Suprapubic skin (tissue), 4 donors: ENCODE measurements around the gene TEX22. TPM values are rescaled to one million over a fixed set of nuclear protein-coding genes. Genes with fewer than 3 reads are reported as not detected.

Experiments
- DNase-seq, 2 donors: peaks; one replicate each; pipeline ENCODE4 v3.0.0-alpha.2; 2019; ENCODE audit warnings: low spot score in 2 of 2
- H3K27ac ChIP-seq: fragments of 200-600 bp; sonication (generic); one replicate; pipeline ENCODE4 v1.5.1; 2019
- H3K27me3 ChIP-seq: fragments of 200-600 bp; sonication (generic); one replicate; pipeline ENCODE4 v1.5.1; 2019
- H3K36me3 ChIP-seq: fragments of 200-600 bp; sonication (generic); one replicate; pipeline ENCODE4 v1.5.1; 2019
- H3K4me1 ChIP-seq: fragments of 200-600 bp; sonication (generic); one replicate; pipeline ENCODE4 v1.5.1; 2019
- H3K4me3 ChIP-seq: fragments of 200-600 bp; sonication (generic); one replicate; pipeline ENCODE4 v1.5.1; 2019; ENCODE audit warnings: mild to moderate bottlenecking
- H3K9me3 ChIP-seq: fragments of 200-600 bp; sonication (generic); one replicate; pipeline ENCODE4 v1.5.1; 2019
- EP300 ChIP-seq: sonication (generic); formaldehyde crosslinking; IDR thresholded peaks from one replicate; pipeline ENCODE4 v1.6.1; 2017; ENCODE audit warnings: antibody characterized with exemption
- POLR2A ChIP-seq, 2 donors: fragments of 450-650 bp; IDR thresholded peaks; one replicate each; pipeline ENCODE4 v1.6.1; 2017; ENCODE audit warnings: antibody characterized with exemption in 2 of 2, mild to moderate bottlenecking in 2 of 2, moderate library complexity in 2 of 2
- POLR2AphosphoS5 ChIP-seq, 3 donors: sonication (generic); formaldehyde crosslinking; IDR thresholded peaks; one replicate each; pipeline ENCODE4 v1.6.1; 2017; ENCODE audit warnings: antibody characterized with exemption in 3 of 3
- WGBS: methylation state at CpG from one replicate; pipeline ENCODE4 v1.1.5; 2018; 5-methylcytosine and 5-hydroxymethylcytosine counted together
- total RNA-seq, 4 donors: library from RNA; depleted of rRNA; stranded (reverse); fragments of >200 nt; gene quantifications; one replicate each; pipeline ENCODE4 v1.1.0, GENCODE V29; 2016
- TF ChIP-seq, protein P1 (sequence below), 2 donors: fragments of 200-600 bp in 1 of 2; fragments of 450-650 bp in 1 of 2; sonication (generic) in 1 of 2; IDR thresholded peaks; one replicate each; pipeline ENCODE4 v1.5.1; 2016 to 2019; ENCODE audit warnings: antibody characterized with exemption in 2 of 2, mild to moderate bottlenecking in 1 of 2, moderate library complexity in 1 of 2

Gene TEX22
- total RNA-seq, 4 donors from 2014 or later = 0.80 TPM; not detected in 3

DNA sequence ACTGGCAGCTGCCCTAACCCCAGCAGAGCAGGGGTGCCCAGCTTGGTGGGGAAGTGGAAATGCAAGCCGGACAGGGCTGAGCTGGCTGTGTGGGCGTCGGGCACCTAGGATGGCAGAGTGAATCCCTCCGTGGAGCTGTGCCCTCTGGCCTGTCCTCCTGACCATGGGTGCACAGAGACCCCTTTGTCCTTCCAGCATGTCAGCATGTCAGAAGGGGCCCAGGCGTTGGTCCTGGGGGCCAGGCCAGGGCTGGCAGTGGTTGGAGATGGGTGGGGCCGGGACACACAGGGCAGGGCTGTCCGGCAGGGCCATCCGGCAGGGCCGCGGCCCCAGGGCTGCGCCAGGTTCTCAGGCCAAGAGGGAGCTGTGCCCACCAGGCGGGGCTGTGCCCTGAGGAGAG is 8.8 kb upstream of the TEX22 start:
- H3K4me3 ChIP-seq = no peak overlapping the region
- H3K27me3 ChIP-seq = no peaks in the 10 kb centered on the region
- no peaks in the 10 kb centered on the region for H3K9me3 ChIP-seq
- H3K36me3 ChIP-seq = peaks cover 46% of the 10 kb centered on the region
- peak overlapping the region; percentile 42 for H3K27ac ChIP-seq
- no peak for TF ChIP-seq POLR2AphosphoS5 (IDR thresholded peaks at IDR 0.05)
- TF ChIP-seq, protein P1, sequence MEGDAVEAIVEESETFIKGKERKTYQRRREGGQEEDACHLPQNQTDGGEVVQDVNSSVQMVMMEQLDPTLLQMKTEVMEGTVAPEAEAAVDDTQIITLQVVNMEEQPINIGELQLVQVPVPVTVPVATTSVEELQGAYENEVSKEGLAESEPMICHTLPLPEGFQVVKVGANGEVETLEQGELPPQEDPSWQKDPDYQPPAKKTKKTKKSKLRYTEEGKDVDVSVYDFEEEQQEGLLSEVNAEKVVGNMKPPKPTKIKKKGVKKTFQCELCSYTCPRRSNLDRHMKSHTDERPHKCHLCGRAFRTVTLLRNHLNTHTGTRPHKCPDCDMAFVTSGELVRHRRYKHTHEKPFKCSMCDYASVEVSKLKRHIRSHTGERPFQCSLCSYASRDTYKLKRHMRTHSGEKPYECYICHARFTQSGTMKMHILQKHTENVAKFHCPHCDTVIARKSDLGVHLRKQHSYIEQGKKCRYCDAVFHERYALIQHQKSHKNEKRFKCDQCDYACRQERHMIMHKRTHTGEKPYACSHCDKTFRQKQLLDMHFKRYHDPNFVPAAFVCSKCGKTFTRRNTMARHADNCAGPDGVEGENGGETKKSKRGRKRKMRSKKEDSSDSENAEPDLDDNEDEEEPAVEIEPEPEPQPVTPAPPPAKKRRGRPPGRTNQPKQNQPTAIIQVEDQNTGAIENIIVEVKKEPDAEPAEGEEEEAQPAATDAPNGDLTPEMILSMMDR (IDR thresholded peaks at IDR 0.05) = peak in 1 of 2 donors; percentile 9
- no peak for TF ChIP-seq POLR2A (IDR thresholded peaks at IDR 0.05)
- no peak for TF ChIP-seq EP300
- peaks cover 41% of the 10 kb centered on the region for H3K4me1 ChIP-seq
- no CpG with 5 or more reads among the region's 12 CpGs for WGBS
- no peak for DNase-seq

DNA sequence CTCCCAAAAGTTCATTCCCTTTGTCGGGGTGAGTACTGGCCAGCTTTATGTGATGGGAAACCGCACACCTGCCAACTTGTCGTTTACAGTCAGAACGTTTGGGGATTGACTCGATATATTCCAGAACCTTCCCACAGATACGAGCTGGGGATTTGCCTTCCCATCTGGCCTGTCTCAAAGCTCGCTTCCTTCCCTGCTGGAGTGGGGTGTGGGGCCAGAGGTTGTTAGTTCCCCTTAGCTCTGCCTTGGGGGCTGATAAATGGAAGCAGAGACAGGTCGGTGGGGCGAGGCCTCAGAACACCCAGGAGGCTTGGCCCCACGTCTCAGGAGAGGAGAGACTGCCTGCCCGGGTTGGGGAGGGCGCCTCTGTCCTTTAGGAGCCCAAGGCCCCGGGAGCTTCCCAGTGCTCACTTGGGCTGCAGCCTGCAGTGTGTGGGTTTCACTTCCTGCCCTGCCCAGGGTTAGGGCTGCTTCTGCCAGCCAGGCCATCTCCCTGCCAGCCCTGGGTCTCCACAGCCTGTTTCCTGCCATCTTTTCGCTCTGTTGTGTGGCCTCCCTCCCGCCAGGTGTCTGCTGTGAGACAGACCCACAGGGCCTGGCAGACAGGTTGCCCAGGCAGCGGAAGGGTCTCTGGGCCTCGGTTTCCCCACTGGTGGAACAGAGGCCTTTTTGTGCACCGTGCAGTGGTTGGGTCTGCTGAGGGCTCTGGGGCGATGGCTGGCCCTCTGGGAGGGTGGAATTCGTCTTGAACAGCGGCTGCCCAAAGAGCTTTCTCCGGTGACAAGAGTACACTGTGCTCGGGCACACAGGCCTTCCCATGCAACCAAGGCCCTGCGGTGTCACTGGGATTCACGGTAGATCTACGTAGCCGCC is 8.1 kb upstream of the TEX22 start:
- H3K4me3 ChIP-seq = no peak overlapping the region
- H3K27ac ChIP-seq = peak overlapping the region; percentile 42
- H3K9me3 ChIP-seq = no peaks in the 10 kb centered on the region
- TF ChIP-seq, protein P1 (IDR thresholded peaks at IDR 0.05) = no peak
- TF ChIP-seq POLR2AphosphoS5 (IDR thresholded peaks at IDR 0.05) = no peak
- no peak for TF ChIP-seq POLR2A (IDR thresholded peaks at IDR 0.05)
- TF ChIP-seq EP300 = no peak
- no peaks in the 10 kb centered on the region for H3K27me3 ChIP-seq
- DNase-seq = no peak
- WGBS = 64% methylated on average over 18 of the region's 27 CpGs
- H3K36me3 ChIP-seq = peaks cover 46% of the 10 kb centered on the region
- H3K4me1 ChIP-seq = peaks cover 34% of the 10 kb centered on the region

DNA sequence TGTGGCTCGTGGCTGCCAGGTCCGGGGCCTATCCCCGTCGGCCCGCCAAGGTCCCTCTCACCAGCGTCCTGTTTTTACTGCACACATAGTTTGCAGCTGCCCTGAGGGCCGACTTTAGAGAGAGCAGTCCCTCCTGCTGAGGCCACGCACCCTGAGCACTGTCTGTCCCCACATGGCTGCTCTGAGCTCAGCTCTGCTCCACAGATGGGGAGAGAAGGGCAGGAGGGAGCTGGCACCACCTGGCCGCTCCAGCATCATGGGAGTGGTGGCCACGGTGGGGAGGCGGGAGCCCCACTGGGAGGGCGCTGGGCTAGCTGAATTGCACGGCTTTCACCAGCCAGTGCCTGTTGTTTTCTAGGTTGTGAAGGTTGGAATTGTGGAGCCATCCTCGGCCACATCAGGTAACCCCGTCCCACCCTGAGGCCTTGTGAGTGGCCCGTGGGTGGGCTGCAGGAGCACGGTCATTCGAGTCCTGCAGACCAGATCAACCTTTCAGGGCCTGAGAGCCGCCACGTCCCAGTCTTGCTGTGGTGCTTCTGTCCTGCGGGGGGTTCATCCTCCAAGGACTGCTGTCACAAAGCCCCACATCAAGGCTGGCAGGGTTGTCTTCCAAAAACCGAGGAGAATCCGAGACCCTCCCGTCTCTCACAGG is 7.4 kb upstream of the TEX22 start:
- Histone ChIP-seq H3K27ac (no peak overlapping the region), H3K27me3 (no peaks in the 10 kb centered on the region), H3K9me3 (no peaks in the 10 kb centered on the region), H3K4me1 (peaks cover 26% of the 10 kb centered on the region), H3K4me3 (no peak overlapping the region), H3K36me3 (peaks cover 41% of the 10 kb centered on the region)
- WGBS = 85% methylated on average over 11 of the region's 24 CpGs
- TF ChIP-seq POLR2AphosphoS5 (IDR thresholded peaks at IDR 0.05) (no peak), EP300 (no peak), POLR2A (IDR thresholded peaks at IDR 0.05) (no peak)
- TF ChIP-seq, protein P1 (IDR thresholded peaks at IDR 0.05) = no peak
- no peak for DNase-seq

DNA sequence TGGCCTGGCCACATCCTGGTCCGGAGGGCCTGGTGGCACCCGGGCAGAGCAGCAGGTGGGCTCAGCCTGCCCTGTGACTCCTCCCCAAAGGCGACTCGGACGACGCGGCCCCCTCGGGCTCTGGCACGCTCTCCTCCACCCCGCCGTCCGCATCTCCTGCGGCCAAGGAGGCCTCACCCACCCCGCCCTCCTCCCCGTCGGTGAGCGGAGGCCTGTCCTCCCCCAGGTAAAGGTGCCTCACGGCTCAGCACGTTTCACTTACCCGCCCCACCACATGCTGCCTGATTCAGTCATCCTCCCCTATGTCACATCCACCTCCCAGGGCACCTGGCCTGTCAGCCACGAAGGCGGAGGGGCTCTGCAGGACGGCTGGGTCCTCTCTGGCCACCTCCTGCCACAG is 6.8 kb upstream of the TEX22 start:
- Histone ChIP-seq H3K9me3 (no peaks in the 10 kb centered on the region), H3K36me3 (peaks cover 35% of the 10 kb centered on the region), H3K4me3 (no peak overlapping the region), H3K27ac (no peak overlapping the region), H3K27me3 (no peaks in the 10 kb centered on the region), H3K4me1 (peaks cover 22% of the 10 kb centered on the region)
- WGBS = 89% methylated on average over 21 of the region's 23 CpGs
- no peak for DNase-seq
- TF ChIP-seq, protein P1 (IDR thresholded peaks at IDR 0.05) = no peak
- TF ChIP-seq POLR2A (IDR thresholded peaks at IDR 0.05) (no peak), EP300 (no peak), POLR2AphosphoS5 (IDR thresholded peaks at IDR 0.05) (no peak)
